Stimulated activated CD8-positive, alpha-beta memory T cell treated with anti-CD3 and anti-CD28 coated beads, Interleukin-15, amount 100 ng/mL, for 24 hours (primary cell): ENCODE results near the gene RNF144B.

ENCODE experiments used
- DNase-seq: peaks from one replicate; pipeline ENCODE4 v3.0.0-alpha.2; 2020; ENCODE audit warnings: low read depth

Gene RNF144B

GRCh38 chr6:18488526-18489270, 101.5 kb downstream of the RNF144B start:
- DNase-seq = no peak

- DNase-seq = no peak
Observed at GRCh38 chr6:18489335-18489734, 102.2 kb downstream of the RNF144B start.

GRCh38 chr6:18491308-18492045, 104.3 kb downstream of the RNF144B start:
- DNase-seq = no peak

GRCh38 chr6:18492972-18493371, 105.8 kb downstream of the RNF144B start:
- DNase-seq = no peak

- DNase-seq = no peak
Observed at GRCh38 chr6:18493382-18493891, 106.3 kb downstream of the RNF144B start.

- DNase-seq = no peak
Observed at GRCh38 chr6:18493925-18494324, 106.8 kb downstream of the RNF144B start.

- DNase-seq = no peak
Observed at GRCh38 chr6:18495236-18495635, 108.1 kb downstream of the RNF144B start.

GRCh38 chr6:18496462-18496861, 109.3 kb downstream of the RNF144B start:
- no peak for DNase-seq

- DNase-seq = no peak
Observed at GRCh38 chr6:18497006-18497405, 109.9 kb downstream of the RNF144B start.

GRCh38 chr6:18498408-18498807, 111.3 kb downstream of the RNF144B start:
- DNase-seq = no peak

- DNase-seq = no peak
Observed at GRCh38 chr6:18500921-18501662, 113.9 kb downstream of the RNF144B start.

- no peak for DNase-seq
Observed at GRCh38 chr6:18501663-18502013, 114.5 kb downstream of the RNF144B start.

GRCh38 chr6:18503206-18503592, 116.0 kb downstream of the RNF144B start:
- no peak for DNase-seq

- DNase-seq = no peak
Observed at GRCh38 chr6:18503593-18504231, 116.6 kb downstream of the RNF144B start.

- DNase-seq = no peak
Observed at GRCh38 chr6:18504232-18504596, 117.1 kb downstream of the RNF144B start.

- no peak for DNase-seq
Observed at GRCh38 chr6:18506382-18507017, 119.3 kb downstream of the RNF144B start.

- DNase-seq = no peak
Observed at GRCh38 chr6:18507018-18507415, 119.9 kb downstream of the RNF144B start.

GRCh38 chr6:18507561-18507960, 120.4 kb downstream of the RNF144B start:
- no peak for DNase-seq

GRCh38 chr6:18509871-18510643, 122.9 kb downstream of the RNF144B start:
- DNase-seq = no peak

GRCh38 chr6:18510644-18511033, 123.5 kb downstream of the RNF144B start:
- DNase-seq = no peak

GRCh38 chr6:18511211-18511610, 124.1 kb downstream of the RNF144B start:
- DNase-seq = no peak
